Uterus (tissue), 4 donors: ENCODE measurements around the gene C1QTNF6. TPM values are rescaled to one million over a fixed set of nuclear protein-coding genes. Genes with fewer than 3 reads are reported as not detected.
"Not testable (repeated sequence)": the region's sequence is repeated elsewhere in the genome, so short reads cannot be mapped to it uniquely, and the experiment has no call there.

ENCODE experiments used
- DNase-seq, 2 donors: peaks; one replicate each; pipeline ENCODE4 v3.0.0-alpha.2; 2019 to 2020
- H3K27ac ChIP-seq, 2 donors: fragments of 200-600 bp; sonication (generic); 1 replicate in 1 of 2; 2 replicates in 1 of 2; pipeline ENCODE4 v1.5.1; 2016 to 2018
- H3K27me3 ChIP-seq, 2 donors: fragments of 200-600 bp; sonication (generic); one replicate each; pipeline ENCODE4 v1.5.1; 2018 to 2019; ENCODE audit warnings: control low read depth in 1 of 2
- H3K36me3 ChIP-seq, 2 donors: fragments of 200-600 bp; sonication (generic); one replicate each; pipeline ENCODE4 v1.5.1; 2019; ENCODE audit warnings: control low read depth in 1 of 2
- H3K4me1 ChIP-seq, 2 donors: fragments of 200-600 bp; sonication (generic); one replicate each; pipeline ENCODE4 v1.5.1; 2018 to 2019; ENCODE audit warnings: control low read depth in 1 of 2
- H3K4me3 ChIP-seq, 2 donors: fragments of 200-600 bp; sonication (generic); 1 replicate in 1 of 2; 2 replicates in 1 of 2; pipeline ENCODE4 v1.5.1; 2018 to 2019; ENCODE audit warnings: mild to moderate bottlenecking in 1 of 2
- H3K9me3 ChIP-seq, 2 donors: fragments of 200-600 bp; sonication (generic); one replicate each; pipeline ENCODE4 v1.5.1; 2019; ENCODE audit warnings: control low read depth in 1 of 2
- POLR2A ChIP-seq, 2 donors: fragments of 450-650 bp; IDR thresholded peaks; one replicate each; pipeline ENCODE4 v1.6.1; 2016; ENCODE audit warnings: antibody characterized with exemption in 2 of 2, mild to moderate bottlenecking in 1 of 2, moderate library complexity in 1 of 2
- intact Hi-C: fragments of 100-400 bp; cut with DNase I; formaldehyde crosslinking; loops from one replicate; pipeline ENCODE4 v1.15.1; 2023; ENCODE audit warnings: low total_unique reads
- total RNA-seq, 4 donors: library from RNA; depleted of rRNA in 3 of 4; stranded (reverse); fragments of >200 nt in 3 of 4; gene quantifications; one replicate each; pipeline versions ENCODE4 v1.1.0 to v1.2.4, GENCODE V29; 2014 to 2023
- TF ChIP-seq, protein P1 (sequence below), 4 experiments: fragments of 200-600 bp in 2 of 4; fragments of 450-650 bp in 2 of 4; sonication (generic) in 2 of 4; IDR thresholded peaks; one replicate each; pipeline ENCODE4 v1.5.1; 2016 to 2019; ENCODE audit warnings: antibody characterized with exemption in 4 of 4, mild to moderate bottlenecking in 2 of 4, moderate library complexity in 1 of 4
- donor health status: DM: yes; HTN: yes; CAD: no.

C1QTNF6 gene
- total RNA-seq, result 10 to 100 TPM in 1 of 4 donors, 1 to 10 TPM in 2, under 1 TPM in 1; 0.29 to 16.0 (median 3.1) TPM

DNA sequence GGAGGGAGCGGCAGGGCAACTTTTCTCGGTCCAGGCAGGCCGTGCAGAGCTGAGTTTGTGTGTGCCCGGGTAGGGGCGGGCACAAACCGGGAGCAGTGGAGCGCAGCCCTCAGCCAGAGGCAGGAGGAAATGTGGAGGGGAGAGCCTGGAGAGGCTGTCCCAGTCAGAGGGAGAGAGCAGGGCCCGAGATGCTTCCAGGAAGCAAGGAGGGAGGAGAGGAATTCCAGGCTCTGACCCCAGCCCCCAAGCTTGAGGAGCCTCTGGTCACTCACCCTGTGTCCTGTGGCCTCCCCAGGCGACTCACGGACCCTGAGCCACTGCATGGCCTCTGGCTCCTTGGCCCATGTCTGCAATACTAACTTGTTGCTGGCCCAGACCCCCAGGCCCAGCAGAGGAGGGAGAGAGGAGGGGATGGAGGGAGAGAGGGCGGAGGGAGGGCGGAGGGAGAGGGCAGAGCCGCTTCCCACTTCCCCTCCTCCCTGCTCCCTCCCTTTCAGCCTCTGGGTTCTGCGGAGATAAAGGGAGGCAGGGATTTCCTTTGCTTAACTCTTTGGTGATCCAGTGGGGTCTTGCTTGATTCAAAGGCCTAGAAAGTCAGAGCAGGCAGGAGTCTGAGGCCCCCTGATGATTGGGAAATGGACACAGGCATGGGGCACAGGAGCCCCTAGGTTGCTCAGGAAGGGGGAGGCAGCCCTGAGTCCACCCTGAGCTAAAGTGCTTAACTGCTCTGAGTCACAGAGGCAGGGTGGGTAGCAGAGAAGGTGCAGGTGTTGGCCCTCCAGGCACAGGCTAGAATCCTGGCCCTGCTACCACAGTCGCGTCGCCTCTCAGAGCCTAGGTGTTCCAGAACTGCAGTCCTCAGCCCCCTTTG lies at the start of gene C1QTNF6:
Gene C1QTNF6, minus strand, starts transcription at position 357 of the 871 bp plus-strand sequence. Its CDS starts 34 bp downstream, at position 323.
- TF ChIP-seq POLR2A (IDR thresholded peaks at IDR 0.05), result no peak
- TF ChIP-seq, protein P1, sequence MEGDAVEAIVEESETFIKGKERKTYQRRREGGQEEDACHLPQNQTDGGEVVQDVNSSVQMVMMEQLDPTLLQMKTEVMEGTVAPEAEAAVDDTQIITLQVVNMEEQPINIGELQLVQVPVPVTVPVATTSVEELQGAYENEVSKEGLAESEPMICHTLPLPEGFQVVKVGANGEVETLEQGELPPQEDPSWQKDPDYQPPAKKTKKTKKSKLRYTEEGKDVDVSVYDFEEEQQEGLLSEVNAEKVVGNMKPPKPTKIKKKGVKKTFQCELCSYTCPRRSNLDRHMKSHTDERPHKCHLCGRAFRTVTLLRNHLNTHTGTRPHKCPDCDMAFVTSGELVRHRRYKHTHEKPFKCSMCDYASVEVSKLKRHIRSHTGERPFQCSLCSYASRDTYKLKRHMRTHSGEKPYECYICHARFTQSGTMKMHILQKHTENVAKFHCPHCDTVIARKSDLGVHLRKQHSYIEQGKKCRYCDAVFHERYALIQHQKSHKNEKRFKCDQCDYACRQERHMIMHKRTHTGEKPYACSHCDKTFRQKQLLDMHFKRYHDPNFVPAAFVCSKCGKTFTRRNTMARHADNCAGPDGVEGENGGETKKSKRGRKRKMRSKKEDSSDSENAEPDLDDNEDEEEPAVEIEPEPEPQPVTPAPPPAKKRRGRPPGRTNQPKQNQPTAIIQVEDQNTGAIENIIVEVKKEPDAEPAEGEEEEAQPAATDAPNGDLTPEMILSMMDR (IDR thresholded peaks at IDR 0.05), result no peak
- Histone ChIP-seq H3K4me3 (peak within 1 kb of the TSS; percentile 32 to 37), H3K4me1 (peaks cover 11 to 17% of the 10 kb centered on the region in 2 donors), H3K9me3 (no peaks in the 10 kb centered on the region), H3K27ac (peak within 1 kb of the TSS; percentile 93 to 96), H3K27me3 (no peaks in the 10 kb centered on the region), H3K36me3 (no peaks in the 10 kb centered on the region)
- peak; percentile 57 to 62 for DNase-seq
- intact Hi-C loops, result no loop called here

DNA sequence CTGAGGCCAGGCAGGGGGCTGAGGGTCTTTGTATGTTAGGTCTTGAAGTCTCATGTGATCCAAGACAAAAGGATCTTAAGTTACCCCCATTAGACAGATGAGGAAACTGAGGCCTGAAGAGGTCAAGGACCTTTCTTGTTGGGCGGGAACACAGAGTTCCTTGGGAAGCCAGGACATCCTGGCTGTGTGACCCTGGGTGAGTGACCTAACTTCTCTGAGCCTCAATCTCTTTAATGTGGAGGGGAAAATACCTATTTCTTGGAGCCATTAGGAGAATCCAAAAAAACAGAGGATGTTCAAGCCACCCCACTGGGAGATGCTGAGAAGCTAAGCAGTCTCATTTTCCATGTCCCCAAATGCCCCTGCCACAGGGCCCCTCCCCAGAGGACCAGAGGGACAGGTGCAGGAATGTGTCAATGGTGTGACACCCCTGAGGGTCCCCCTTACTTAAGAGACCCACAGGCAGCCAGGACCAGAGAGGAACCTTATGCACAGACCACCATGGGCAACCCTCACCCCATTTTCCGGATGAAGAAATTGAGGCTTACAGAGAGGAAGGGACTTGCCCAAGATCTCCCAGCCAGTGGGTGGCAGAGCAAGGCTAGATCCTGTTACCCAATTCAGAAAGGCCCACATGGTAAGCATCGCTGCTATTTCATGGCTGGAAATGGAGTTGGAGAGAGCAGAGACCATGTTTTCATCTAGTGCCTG lies 48.0 kb upstream of the C1QTNF6 start:
- no peaks in the 10 kb centered on the region for H3K36me3 ChIP-seq
- H3K4me1 ChIP-seq, result no peaks in the 10 kb centered on the region
- no peaks in the 10 kb centered on the region for H3K9me3 ChIP-seq
- no peak for TF ChIP-seq POLR2A (IDR thresholded peaks at IDR 0.05)
- TF ChIP-seq, protein P1 (IDR thresholded peaks at IDR 0.05), result no peak
- intact Hi-C loops, result no loop called here
- no peak for DNase-seq
- H3K27ac ChIP-seq, result no peak overlapping the region
- no peak overlapping the region for H3K4me3 ChIP-seq
- H3K27me3 ChIP-seq, result no peaks in the 10 kb centered on the region

DNA sequence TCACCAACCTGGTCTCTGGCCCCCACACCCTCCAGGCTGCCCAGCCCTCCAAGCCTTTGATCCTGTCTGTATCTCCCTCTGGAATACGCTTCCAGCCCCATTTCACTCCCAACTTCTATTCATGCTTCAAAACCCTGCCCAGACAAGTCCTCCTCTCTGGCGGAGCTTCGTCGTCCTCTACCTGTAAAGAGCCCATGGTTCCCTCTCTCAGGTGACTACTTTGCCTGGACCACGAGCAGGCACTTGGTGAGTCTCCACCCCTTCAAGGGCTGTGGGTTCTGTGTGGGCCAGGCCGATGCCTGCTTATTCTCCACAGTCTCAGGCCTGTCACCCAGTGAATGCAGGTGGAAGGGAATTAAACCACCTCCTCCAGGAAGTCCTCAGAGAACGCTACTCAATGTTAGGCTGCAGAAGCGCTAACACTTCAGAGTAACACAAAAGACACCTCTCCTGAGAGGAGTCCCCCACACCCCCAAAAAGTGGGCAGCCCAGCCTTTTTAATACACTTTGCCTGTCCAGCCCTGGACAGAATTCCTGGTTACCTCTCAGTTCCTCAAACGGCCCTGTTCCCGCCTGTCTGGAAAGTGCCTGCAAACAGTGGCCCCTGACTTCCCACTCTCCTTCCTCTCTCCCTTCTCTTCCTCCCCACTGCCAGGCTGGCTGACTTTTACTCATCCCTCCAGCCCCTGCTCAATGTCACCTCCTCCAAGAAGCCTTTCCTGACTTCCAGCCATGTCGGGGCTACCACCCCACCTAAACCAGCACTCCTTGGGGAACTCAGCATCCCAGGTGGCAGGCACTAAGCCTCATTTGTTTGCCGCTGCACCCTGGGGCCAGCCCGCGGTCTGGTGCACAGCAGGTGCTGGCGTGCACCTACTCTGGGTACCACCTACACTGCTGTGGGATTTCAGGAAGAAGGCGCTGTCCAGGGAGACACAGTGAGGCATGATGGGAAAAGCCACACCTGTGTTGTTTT lies 47.0 kb upstream of the C1QTNF6 start:
- Histone ChIP-seq H3K36me3 (no peaks in the 10 kb centered on the region), H3K9me3 (no peaks in the 10 kb centered on the region), H3K27ac (no peak overlapping the region), H3K4me1 (no peaks in the 10 kb centered on the region), H3K4me3 (no peak overlapping the region), H3K27me3 (no peaks in the 10 kb centered on the region)
- intact Hi-C loops, result no loop called here
- DNase-seq, result no peak
- TF ChIP-seq, protein P1 (IDR thresholded peaks at IDR 0.05), result no peak
- no peak for TF ChIP-seq POLR2A (IDR thresholded peaks at IDR 0.05)

DNA sequence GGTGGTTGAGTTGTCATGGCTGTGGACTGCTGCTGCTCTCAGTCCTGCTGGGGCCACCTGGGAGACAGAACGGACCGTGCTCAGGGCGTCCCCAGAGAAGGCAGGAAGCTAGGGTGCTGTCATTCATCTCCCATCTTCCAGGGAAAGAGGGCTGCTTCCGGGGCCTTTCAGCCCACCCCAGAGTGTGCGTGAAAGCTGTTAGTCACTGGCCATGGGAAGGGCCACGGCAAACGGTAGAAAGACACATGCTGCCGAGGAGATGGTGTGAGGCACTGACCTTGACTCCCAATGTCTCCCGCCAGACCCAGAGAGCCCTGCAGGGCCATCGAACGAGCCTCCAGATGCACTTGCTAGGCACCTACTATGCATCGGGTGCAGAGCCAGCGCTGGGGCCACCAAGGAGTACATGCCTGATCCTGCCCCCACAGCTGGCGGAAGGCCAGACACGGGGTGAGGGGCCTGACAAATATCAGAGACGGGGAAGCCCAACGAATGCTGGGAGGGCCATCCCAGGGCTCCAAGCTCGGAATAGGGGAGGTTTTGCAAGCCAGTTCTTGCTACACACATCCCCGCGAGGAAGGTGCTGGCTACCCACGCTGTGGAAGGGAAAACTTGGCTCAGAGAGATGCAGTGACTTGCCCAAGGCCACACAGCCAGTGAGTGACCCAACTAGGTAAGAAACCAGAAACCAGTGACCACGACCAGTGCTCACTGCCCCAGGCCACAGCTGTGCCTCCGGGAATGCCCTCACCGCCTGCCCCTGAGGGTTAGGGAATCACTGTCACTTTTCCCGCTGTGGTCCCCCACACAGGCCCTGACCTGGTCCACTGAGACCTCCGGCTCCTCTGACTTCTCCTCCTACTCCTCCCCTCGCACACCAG lies 45.9 kb upstream of the C1QTNF6 start:
- Histone ChIP-seq H3K36me3 (no peaks in the 10 kb centered on the region), H3K9me3 (no peaks in the 10 kb centered on the region), H3K27ac (no peak overlapping the region), H3K4me3 (no peak overlapping the region), H3K4me1 (no peaks in the 10 kb centered on the region), H3K27me3 (no peaks in the 10 kb centered on the region)
- intact Hi-C loops, result no loop called here
- TF ChIP-seq, protein P1 (IDR thresholded peaks at IDR 0.05), result no peak
- TF ChIP-seq POLR2A (IDR thresholded peaks at IDR 0.05), result no peak
- DNase-seq, result no peak

DNA sequence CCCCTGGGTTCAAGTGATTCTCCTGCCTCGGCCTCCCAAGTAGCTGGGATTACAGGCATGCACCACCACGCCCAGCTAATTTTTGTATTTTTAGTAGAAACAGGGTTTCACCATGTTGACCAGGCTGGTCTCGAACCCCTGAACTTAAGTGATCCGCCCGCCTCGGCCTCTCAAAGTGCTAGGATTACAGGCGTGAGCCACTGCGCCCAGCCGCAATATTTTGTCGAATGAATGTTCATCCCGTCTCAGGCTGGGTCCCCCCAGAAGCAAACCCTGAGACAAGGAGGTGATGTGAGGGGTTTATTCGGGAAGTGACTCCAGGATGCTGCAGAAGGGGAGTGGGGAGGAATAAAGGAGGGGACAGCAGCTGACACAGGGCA lies 45.3 kb upstream of the C1QTNF6 start:
- H3K9me3 ChIP-seq, H3K4me3 ChIP-seq, H3K27ac ChIP-seq, H3K27me3 ChIP-seq, intact Hi-C loops, H3K4me1 ChIP-seq, DNase-seq, H3K36me3 ChIP-seq: not testable (repeated sequence)
